ENCODE measurements around the gene KDELR1.

KDELR1 gene

GRCh38 chr19:48391100-48392005 is at the start of gene KDELR1:
Gene KDELR1 (minus strand): TSS chr19:48391551. CDS start chr19:48391358, 193 bp downstream.
- peak; percentile 77 for DNase-seq

GRCh38 chr19:48436586-48436985 is 45.2 kb upstream of the KDELR1 start:
- DNase-seq = no peak

GRCh38 chr19:48433337-48433736 is 42.0 kb upstream of the KDELR1 start:
- no peak for DNase-seq

- DNase-seq = no peak
These were observed 37.3 kb upstream of the KDELR1 start for GRCh38 chr19:48428670-48429069.

GRCh38 chr19:48424694-48425219 is 33.4 kb upstream of the KDELR1 start:
- peak; percentile 80 for DNase-seq

GRCh38 chr19:48421548-48421947 is 30.2 kb upstream of the KDELR1 start:
- no peak for DNase-seq

- DNase-seq = peak; percentile 60
These were observed 28.0 kb upstream of the KDELR1 start for GRCh38 chr19:48419158-48419920.

GRCh38 chr19:48418317-48419064 is 27.1 kb upstream of the KDELR1 start:
- DNase-seq = peak; percentile 73

- no peak for DNase-seq
These were observed 26.1 kb upstream of the KDELR1 start for GRCh38 chr19:48417421-48417820.

GRCh38 chr19:48415806-48416221 is 24.5 kb upstream of the KDELR1 start:
- DNase-seq = no peak

GRCh38 chr19:48415395-48415794 is 24.0 kb upstream of the KDELR1 start:
- DNase-seq = peak; percentile 70

- peak; percentile 71 for DNase-seq
These were observed 22.7 kb upstream of the KDELR1 start for GRCh38 chr19:48413879-48414587.

GRCh38 chr19:48405850-48406249 is 14.5 kb upstream of the KDELR1 start:
- DNase-seq = no peak

GRCh38 chr19:48405010-48405659 is 13.8 kb upstream of the KDELR1 start:
- no peak for DNase-seq

- DNase-seq = peak; percentile 61
These were observed 12.3 kb upstream of the KDELR1 start for GRCh38 chr19:48403606-48404005.

- no peak for DNase-seq
These were observed 9.9 kb upstream of the KDELR1 start for GRCh38 chr19:48401287-48401686.

- peak; percentile 74 for DNase-seq
These were observed 8.8 kb upstream of the KDELR1 start for GRCh38 chr19:48400018-48400742.

- peak; percentile 85 for DNase-seq
These were observed 7.3 kb upstream of the KDELR1 start for GRCh38 chr19:48398375-48399235.

- no peak for DNase-seq
These were observed 6.7 kb upstream of the KDELR1 start for GRCh38 chr19:48398102-48398374.

All from fibroblast of skin of right quadriceps (primary cell).